Mammary epithelial cell (primary cell): ENCODE measurements around the gene SDCCAG8.

ENCODE experiments used
- CTCF ChIP-seq, 2 donors: IDR thresholded peaks in 1 of 2; conservative IDR thresholded peaks in 1 of 2; 2 replicates each; pipeline ENCODE4 v1.5.1; 2011 to 2012; ENCODE audit warnings: inconsistent platforms in 2 of 2, low read length in 2 of 2, mild to moderate bottlenecking in 2 of 2, control low read depth in 1 of 2, low read depth in 1 of 2; ENCODE audit not compliant: insufficient read depth in 1 of 2; ENCODE audit errors: extremely low read depth in 1 of 2
- EZH2 ChIP-seq: IDR thresholded peaks from 2 replicates; pipeline ENCODE4 v1.6.1; 2012; ENCODE audit warnings: low read length, inconsistent platforms, borderline replicate concordance

DNA sequence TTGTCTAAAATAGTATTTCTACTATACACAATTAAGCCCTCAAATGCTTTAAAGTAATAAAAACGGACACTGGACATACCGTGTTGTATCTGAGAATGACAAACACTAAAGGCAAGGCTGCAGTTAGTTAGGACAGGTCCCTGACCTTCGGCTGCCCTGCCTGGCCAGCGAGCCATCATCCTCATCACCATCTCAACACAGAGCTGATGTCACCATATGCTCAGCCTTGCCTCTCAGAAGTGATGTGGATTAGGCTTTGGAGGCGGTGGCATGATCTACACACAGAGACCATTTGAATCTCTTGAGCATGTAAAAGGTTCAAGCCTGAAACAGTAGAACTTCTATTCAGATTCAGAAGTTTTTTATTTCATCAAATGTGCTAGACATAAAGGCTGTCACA lies 244.7 kb downstream of the SDCCAG8 start:
- TF ChIP-seq CTCF (conservative IDR thresholded peaks at IDR 0.05 in 1 of 2, IDR thresholded peaks at IDR 0.05 in 1 of 2; ENCODE audit: extremely low read depth in 1 of 2, insufficient read depth in 1 of 2, low read depth in 1 of 2, low read length in 2 of 2) (no peak), EZH2 (no peak)
